Measurements from ENCODE around the gene AP1M2. TPM values are rescaled to one million over a fixed set of nuclear protein-coding genes. Genes with fewer than 3 reads are reported as not detected.

The AP1M2 gene
- total RNA-seq = not detected in 2 replicates

DNA sequence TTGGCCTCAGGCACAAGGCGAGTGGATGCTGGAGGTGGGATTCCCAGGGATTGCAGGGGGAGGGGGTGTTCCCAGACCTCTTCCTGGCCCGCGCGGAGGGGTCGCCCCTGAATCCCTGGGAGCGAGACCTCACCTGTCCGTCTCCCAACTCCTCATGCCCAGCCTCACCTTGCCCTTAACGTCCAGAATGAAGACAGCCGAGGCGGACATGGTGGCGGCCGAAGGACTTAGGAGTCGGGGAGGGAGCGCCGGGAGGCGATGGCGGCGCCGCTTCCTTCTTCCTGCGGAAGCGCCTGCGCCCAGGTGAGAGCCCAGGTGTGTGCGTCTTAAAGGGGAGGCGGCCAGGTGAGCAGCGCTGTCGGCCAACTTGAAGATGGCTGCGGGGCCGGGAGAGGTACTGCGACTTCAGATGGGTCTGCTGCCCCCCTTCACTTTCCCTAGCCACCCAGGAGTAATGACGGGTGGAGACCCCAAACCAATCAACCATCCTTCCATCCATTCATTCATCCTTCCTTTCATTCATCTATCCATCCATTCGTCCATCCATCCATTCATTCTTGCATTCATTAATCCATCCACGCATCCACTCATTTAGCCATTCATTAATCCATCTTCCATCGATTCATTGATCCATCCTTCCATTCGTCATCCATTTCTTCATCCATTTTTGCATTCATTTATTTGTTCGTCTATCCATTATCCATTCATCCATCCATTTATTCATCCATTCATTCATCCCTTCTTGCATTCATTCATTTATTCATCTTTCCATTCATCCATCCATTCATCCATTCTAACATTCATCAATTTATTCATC lies at the start of gene AP1M2:
TSS of gene AP1M2 (minus strand) at position 291 of the 817 bp plus-strand sequence. CDS start at position 210, 81 bp downstream.
- no peak for DNase-seq (ENCODE audit: low read depth in 2 of 2)

GRCh38 chr19:10636304-10636972 lies 49.3 kb upstream of the AP1M2 start:
- DNase-seq (ENCODE audit: low read depth in 2 of 2) = no peak

GRCh38 chr19:10634963-10635362 lies 47.9 kb upstream of the AP1M2 start:
- DNase-seq (ENCODE audit: low read depth in 2 of 2) = no peak

DNA sequence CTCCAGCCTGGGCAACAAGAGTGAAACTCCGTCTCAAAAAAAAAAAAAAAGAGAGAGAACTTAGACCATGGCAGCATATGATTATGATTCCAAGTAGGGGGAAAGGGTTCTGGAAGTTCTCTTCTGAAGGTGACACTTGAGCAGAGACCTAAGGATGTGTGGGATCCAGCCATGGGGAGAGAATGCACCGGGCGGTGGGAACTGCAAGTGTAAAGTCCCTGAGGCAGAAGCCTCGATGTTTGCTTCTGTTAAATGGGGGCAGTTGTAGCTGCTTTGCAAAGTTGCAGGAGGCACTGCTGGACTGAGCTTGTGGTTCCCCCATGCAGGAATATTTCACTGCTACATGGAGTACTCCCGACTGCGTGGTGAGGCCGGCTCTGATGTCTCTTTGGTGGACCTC lies 47.3 kb upstream of the AP1M2 start:
- DNase-seq (ENCODE audit: low read depth in 2 of 2) = no peak

GRCh38 chr19:10631874-10632273 lies 44.8 kb upstream of the AP1M2 start:
- peak; percentile 71 to 86 for DNase-seq (ENCODE audit: low read depth in 2 of 2)

DNA sequence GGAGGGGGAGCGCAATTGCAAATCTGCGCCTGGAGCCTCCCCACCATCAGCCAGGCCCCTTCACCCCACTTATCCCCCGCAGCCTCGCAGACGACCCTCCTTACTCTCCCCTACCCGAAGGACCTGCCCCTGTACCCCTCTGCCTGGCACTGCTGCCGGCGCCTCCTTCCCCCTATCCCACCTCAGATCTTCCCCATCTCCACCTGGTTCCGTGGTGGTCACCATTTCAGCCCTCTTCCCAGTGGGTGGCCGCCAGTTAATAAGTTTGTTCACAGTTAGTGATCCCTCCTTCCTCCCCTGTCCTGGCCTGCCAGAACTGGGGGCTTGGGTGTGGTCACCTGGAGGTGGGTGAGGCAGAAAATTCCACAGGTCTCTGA lies 38.6 kb upstream of the AP1M2 start:
- DNase-seq (ENCODE audit: low read depth in 2 of 2) = no peak

GRCh38 chr19:10625003-10625761 lies 38.1 kb upstream of the AP1M2 start, which contains the start of gene SLC44A2:
Gene SLC44A2 (plus strand): TSS chr19:10625553. CDS start chr19:10625634, 81 bp downstream.
- peak; percentile 56 to 65 for DNase-seq (ENCODE audit: low read depth in 2 of 2)

- no peak for DNase-seq (ENCODE audit: low read depth in 2 of 2)
Observed at GRCh38 chr19:10624585-10624984, 37.5 kb upstream of the AP1M2 start.

DNA sequence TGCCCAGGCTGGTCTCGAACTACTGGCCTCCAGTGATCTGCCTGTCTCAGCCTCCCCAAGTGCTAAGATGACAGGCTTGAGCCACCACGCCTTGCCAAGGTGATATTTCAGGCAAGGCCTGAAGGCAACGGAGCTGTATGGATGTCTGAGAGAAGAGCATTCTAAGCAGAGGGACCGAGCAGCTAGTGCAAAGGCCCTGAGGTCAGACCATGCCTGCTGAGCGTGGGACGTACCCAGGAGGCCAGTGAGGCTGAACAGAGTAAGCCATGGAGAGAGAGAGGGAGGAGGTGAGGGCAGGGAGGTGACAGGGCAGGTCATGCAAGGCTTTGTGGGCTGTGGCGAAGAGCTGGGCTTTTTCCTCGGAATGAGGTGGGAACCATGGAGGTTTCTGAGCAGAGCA lies 34.9 kb upstream of the AP1M2 start:
- no peak for DNase-seq (ENCODE audit: low read depth in 2 of 2)

DNA sequence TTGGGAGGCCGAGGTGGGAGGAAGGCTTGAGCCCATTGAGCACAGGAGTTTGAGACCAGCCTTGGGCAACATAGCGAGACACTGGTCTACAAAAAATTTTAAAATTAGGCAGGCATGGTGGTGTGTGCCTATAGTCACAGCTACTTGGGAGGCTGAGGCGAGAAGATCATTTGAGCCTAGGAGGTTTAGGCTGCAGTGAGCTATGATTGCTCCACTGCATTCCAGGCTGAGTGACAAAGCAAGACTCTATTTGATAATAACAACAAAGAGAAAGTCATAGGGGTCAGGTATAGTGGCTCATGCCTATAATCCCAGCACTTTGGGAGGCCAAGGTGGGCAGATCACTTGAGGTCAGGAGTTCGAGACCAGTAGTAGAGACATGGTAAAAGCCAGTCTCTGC lies 33.7 kb upstream of the AP1M2 start:
- DNase-seq (ENCODE audit: low read depth in 2 of 2) = no peak

GRCh38 chr19:10618846-10619245 lies 31.7 kb upstream of the AP1M2 start:
- no peak for DNase-seq (ENCODE audit: low read depth in 2 of 2)

DNA sequence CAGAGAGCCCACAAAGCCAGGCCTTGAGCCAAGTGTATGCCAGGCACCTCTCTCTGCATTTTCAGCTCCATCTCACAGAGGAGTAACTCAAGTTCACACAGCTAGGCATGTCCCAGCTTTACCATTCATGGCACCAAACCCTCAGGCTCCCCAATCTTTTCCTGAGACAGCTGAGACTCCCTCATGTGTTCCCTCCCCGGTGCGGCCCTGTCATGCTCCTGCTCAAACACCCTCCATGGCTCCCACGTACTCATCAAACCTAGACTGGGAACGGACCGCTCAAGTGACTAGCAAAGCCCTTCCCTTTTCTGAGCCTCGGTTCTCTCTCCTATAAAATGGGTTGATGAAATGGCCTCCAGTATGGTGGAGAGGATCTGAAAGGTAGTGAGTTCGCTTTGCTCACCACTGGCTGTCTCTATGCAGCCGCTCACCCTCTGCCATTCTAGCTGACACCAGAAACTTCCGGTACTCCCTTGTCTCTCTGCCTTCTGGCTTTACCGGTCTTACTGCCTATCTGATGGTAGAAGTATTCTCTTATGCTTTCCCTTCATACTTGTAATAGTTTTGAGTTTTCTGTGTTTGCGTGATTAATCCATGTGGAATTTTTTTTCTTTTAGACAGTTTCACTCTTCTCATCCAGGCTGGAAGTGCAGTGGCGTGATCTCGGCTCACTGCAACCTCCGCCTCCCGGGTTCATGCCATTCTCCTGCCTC lies 30.5 kb upstream of the AP1M2 start:
- no peak for DNase-seq (ENCODE audit: low read depth in 2 of 2)

DNA sequence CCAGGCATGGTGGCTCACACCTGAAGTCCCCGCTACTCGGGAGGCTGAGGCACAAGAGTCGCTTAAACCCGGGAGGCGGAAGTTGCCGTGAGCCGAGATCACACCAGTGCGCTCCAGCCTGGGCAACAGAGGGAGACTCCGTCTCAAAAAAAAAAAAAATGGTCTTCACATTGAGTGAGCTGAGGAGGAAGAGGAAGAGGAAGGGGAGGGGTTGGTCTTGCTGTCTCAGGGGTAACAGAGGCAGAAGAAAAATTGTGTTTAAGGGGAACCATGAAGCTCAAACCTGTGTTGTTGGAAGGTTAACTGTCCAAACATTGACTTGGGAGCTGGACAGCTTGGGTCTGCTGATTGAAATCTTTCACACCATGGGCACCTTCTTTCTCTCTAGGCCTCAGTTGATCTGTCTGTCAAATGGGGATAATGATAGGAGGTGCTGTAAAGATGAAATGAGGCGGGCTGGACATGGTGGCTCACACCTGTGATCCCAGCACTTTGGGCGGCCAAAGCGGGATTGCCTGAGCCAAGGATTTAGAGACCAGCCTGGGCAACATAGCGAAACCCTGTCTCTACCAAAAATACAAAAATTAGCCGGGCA lies 28.4 kb upstream of the AP1M2 start:
- no peak for DNase-seq (ENCODE audit: low read depth in 2 of 2)

DNA sequence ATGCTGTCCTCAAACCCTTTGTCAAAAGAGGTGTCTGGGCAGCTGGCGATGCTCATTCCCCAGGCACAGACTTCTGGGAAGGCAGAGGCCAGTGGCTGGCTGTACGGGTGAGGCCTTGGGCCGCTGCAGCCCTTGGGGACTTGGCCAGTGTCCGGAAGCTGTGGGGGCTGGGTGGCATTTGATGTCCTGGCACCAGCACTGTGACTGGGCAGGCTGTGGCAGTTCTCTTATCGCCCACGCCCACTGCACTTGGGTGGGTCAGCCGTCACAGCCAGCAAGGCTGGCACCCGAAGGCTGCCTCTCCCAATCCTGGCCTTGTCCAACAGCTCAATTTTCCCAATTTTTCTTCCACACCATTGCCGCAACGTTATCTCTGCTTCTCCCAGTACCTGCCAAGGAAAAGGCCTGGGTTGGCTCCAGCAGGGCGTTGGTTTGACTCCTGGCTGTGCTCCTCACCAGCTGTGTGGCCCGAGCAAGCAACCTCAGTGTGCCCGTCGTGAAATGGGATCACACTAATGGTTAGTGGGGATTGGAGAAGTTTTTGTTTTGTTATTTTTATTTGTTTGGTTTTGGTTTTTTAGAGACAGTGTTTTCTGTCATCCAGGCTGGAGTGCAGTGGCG lies 25.5 kb upstream of the AP1M2 start:
- peak in 1 of 2 donors; percentile 31 for DNase-seq (ENCODE audit: low read depth in 2 of 2)

DNA sequence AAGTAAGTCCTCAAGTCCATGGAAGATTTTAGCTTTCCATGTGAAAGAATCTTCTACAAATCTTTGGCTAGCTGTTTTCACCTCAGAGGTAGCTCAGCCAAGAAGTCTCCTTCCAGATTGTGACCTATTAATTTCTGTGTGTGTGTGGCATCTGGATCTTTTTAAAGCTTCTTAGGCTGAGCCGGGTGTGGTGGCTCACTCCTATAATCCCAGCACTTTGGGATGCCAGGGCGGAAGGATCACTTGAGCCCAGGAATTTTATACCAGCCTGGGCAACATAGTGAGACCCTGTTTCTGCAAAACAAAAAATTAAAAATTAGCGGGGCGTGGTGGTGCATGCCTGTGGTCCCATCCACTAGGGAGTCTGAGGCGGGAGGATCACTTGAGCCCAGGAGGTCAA lies 24.8 kb upstream of the AP1M2 start:
- DNase-seq (ENCODE audit: low read depth in 2 of 2) = no peak

GRCh38 chr19:10604460-10604980 lies 17.4 kb upstream of the AP1M2 start:
- DNase-seq (ENCODE audit: low read depth in 2 of 2) = peak; percentile 52 to 57

GRCh38 chr19:10603873-10604459 lies 16.9 kb upstream of the AP1M2 start:
- DNase-seq (ENCODE audit: low read depth in 2 of 2) = peak; percentile 51 to 77

GRCh38 chr19:10603084-10603872 lies 16.2 kb upstream of the AP1M2 start:
- peak; percentile 31 to 84 for DNase-seq (ENCODE audit: low read depth in 2 of 2)
